IMR-90 (cell line): ENCODE measurements around the gene PCDHGB3. TPM values are rescaled to one million over a fixed set of nuclear protein-coding genes. Genes with fewer than 3 reads are reported as not detected.

Experiments
- ATAC-seq: fragments of 200-7000 bp; cut with Tn5 transposase; 2 replicates; pipeline ENCODE4 v1.9.1; 2020; ENCODE audit warnings: low read depth, mild to moderate bottlenecking, moderate library complexity
- BruUV-seq: library from RNA; stranded (reverse); fragments of 400-500 nt; replicated peaks from 2 replicates; lab custom pipeline; 2021; lab: Mats Ljungman, UMichigan
- CTCF ChIA-PET: fragments of 300-600 bp; formaldehyde crosslinking; extraction: SDS; loops from one replicate; lab custom pipeline; 2021; ENCODE audit warnings: antibody characterized with exemption; lab: Yijun Ruan, JAX
- POLR2A ChIA-PET: fragments of 300-600 bp; sonication (Branson Sonifier 250); formaldehyde crosslinking; loops from one replicate; lab custom pipeline; 2022; ENCODE audit warnings: antibody characterized with exemption; ENCODE audit not compliant: unreplicated experiment; lab: Charles Lee
- DNase-seq: peaks from one replicate; pipeline ENCODE4 v3.0.0; 2013
- H2AFZ ChIP-seq: replicated peaks from 2 replicates; pipeline ENCODE3; 2013; ENCODE audit warnings: low read length, mild to moderate bottlenecking; ENCODE audit not compliant: poor library complexity
- H2AK5ac ChIP-seq: 2 replicates; pipeline ENCODE4 v1.6.1; 2013; ENCODE audit warnings: low read depth, low read length, inconsistent platforms
- H2AK9ac ChIP-seq: replicated peaks from 2 replicates; pipeline ENCODE3; 2013; ENCODE audit warnings: mild to moderate bottlenecking, low read depth, low read length, moderate library complexity; ENCODE audit not compliant: poor library complexity
- H2BK120ac ChIP-seq: 2 replicates; pipeline ENCODE4 v1.6.1; 2013; ENCODE audit warnings: low read depth, low read length, inconsistent platforms
- H2BK15ac ChIP-seq: 3 replicates; pipeline ENCODE4 v1.6.1; 2013; ENCODE audit warnings: low read depth, low read length, inconsistent platforms
- H2BK20ac ChIP-seq: 2 replicates; pipeline ENCODE4 v1.6.1; 2013; ENCODE audit warnings: low read depth, mild to moderate bottlenecking, inconsistent platforms, low read length, moderate library complexity
- H2BK5ac ChIP-seq: 2 replicates; pipeline ENCODE4 v1.6.1; 2013; ENCODE audit warnings: mild to moderate bottlenecking, low read depth, low read length, inconsistent platforms; ENCODE audit not compliant: poor library complexity, severe bottlenecking
- H3K14ac ChIP-seq: replicated peaks from 2 replicates; pipeline ENCODE4 v1.6.1; 2013; ENCODE audit warnings: low read depth, low read length, inconsistent platforms
- H3K18ac ChIP-seq: 2 replicates; pipeline ENCODE4 v1.6.1; 2013; ENCODE audit warnings: low read depth, low read length, control low read depth
- H3K23ac ChIP-seq: 2 replicates; pipeline ENCODE4 v1.6.1; 2013; ENCODE audit warnings: low read depth, low read length, inconsistent platforms
- H3K27ac ChIP-seq: 2 replicates; pipeline ENCODE4 v1.5.1; 2013; ENCODE audit warnings: mild to moderate bottlenecking, control low read depth, low read length; ENCODE audit not compliant: insufficient read depth
- H3K27me3 ChIP-seq: 2 replicates; pipeline ENCODE4 v1.6.1; 2013; ENCODE audit warnings: low read length; ENCODE audit not compliant: control insufficient read depth, insufficient read depth
- H3K36me3 ChIP-seq: 2 replicates; pipeline ENCODE4 v1.6.1; 2013; ENCODE audit warnings: low read length, mixed read lengths; ENCODE audit not compliant: control insufficient read depth, insufficient read depth
- H3K4ac ChIP-seq: 2 replicates; pipeline ENCODE4 v1.6.1; 2013; ENCODE audit warnings: low read depth, low read length, inconsistent platforms
- H3K4me1 ChIP-seq: 2 replicates; pipeline ENCODE4 v1.6.1; 2013; ENCODE audit warnings: low read length, mixed read lengths; ENCODE audit not compliant: control insufficient read depth, insufficient read depth
- H3K4me2 ChIP-seq: 2 replicates; pipeline ENCODE4 v1.6.1; 2013; ENCODE audit warnings: low read depth, mild to moderate bottlenecking, control low read depth, low read length, moderate library complexity
- H3K4me3 ChIP-seq: 2 replicates; pipeline ENCODE4 v1.5.1; 2013; ENCODE audit warnings: low read depth, mild to moderate bottlenecking, control low read depth, low read length, moderate library complexity; ENCODE audit not compliant: insufficient read depth
- H3K56ac ChIP-seq: 2 replicates; pipeline ENCODE4 v1.6.1; 2013; ENCODE audit warnings: low read length, inconsistent platforms; ENCODE audit not compliant: insufficient read depth; ENCODE audit errors: extremely low read depth
- H3K79me1 ChIP-seq, 2 experiments: 2 replicates each; pipeline ENCODE4 v1.6.1; 2013; ENCODE audit warnings: low read length in 2 of 2, inconsistent platforms in 1 of 2, low read depth in 1 of 2
- H3K9ac ChIP-seq: 2 replicates; pipeline ENCODE4 v1.6.1; 2013; ENCODE audit warnings: low read depth, low read length, control low read depth
- H3K9me1 ChIP-seq: 2 replicates; pipeline ENCODE4 v1.6.1; 2013; ENCODE audit warnings: low read length, inconsistent platforms; ENCODE audit not compliant: insufficient read depth
- H3K9me3 ChIP-seq: 2 replicates; pipeline ENCODE4 v1.6.1; 2013; ENCODE audit warnings: low read length; ENCODE audit not compliant: control insufficient read depth, insufficient read depth
- H4K20me1 ChIP-seq: 2 replicates; pipeline ENCODE4 v1.6.1; 2013; ENCODE audit warnings: low read length, inconsistent platforms; ENCODE audit not compliant: insufficient read depth
- H4K5ac ChIP-seq: 2 replicates; pipeline ENCODE4 v1.6.1; 2013; ENCODE audit warnings: mild to moderate bottlenecking, low read depth, low read length, control low read depth
- H4K8ac ChIP-seq, 2 experiments: 2 replicates each; pipeline ENCODE4 v1.6.1; 2013; ENCODE audit warnings: low read depth in 2 of 2, low read length in 2 of 2, control low read depth in 1 of 2, inconsistent platforms in 1 of 2
- H4K91ac ChIP-seq: 2 replicates; pipeline ENCODE4 v1.6.1; 2013; ENCODE audit warnings: low read depth, low read length, inconsistent platforms; ENCODE audit not compliant: insufficient read depth
- BHLHE40 ChIP-seq: fragments of 150-350 bp; IDR thresholded peaks from 2 replicates; pipeline ENCODE4 v1.6.1; 2016; ENCODE audit warnings: mild to moderate bottlenecking, low read depth, low read length
- CEBPB ChIP-seq: IDR thresholded peaks from 2 replicates; pipeline ENCODE4 v1.6.1; 2012; ENCODE audit warnings: low read depth, low read length, improper control_type of control experiment
- CHD1 ChIP-seq: IDR thresholded peaks from 2 replicates; pipeline ENCODE4 v1.6.1; 2012; ENCODE audit warnings: low read depth, low read length, improper control_type of control experiment
- CTCF ChIP-seq: conservative IDR thresholded peaks from 2 replicates; pipeline ENCODE4 v1.5.1; 2012; ENCODE audit warnings: mild to moderate bottlenecking, low read depth, low read length, improper control_type of control experiment
- ELK1 ChIP-seq: fragments of 150-350 bp; IDR thresholded peaks from 2 replicates; pipeline ENCODE4 v1.6.1; 2016; ENCODE audit warnings: low read depth, mild to moderate bottlenecking, low read length, moderate library complexity, borderline replicate concordance
- FOS ChIP-seq: fragments of 150-350 bp; IDR thresholded peaks from 2 replicates; pipeline ENCODE4 v1.6.1; 2016; ENCODE audit warnings: low read depth, low read length
- MAFK ChIP-seq: IDR thresholded peaks from 2 replicates; pipeline ENCODE4 v1.6.1; 2012; ENCODE audit warnings: low read depth, low read length, improper control_type of control experiment
- MAZ ChIP-seq: IDR thresholded peaks from 2 replicates; pipeline ENCODE4 v1.6.1; 2012; ENCODE audit warnings: low read depth, mild to moderate bottlenecking, low read length, improper control_type of control experiment, moderate library complexity, borderline replicate concordance
- MXI1 ChIP-seq: IDR thresholded peaks from 2 replicates; pipeline ENCODE4 v1.6.1; 2012; ENCODE audit warnings: low read depth, mild to moderate bottlenecking, low read length, moderate library complexity, borderline replicate concordance
- NFE2L2 ChIP-seq: fragments of 150-350 bp; IDR thresholded peaks from 2 replicates; pipeline ENCODE4 v1.6.1; 2016; ENCODE audit warnings: low read depth, mild to moderate bottlenecking, low read length
- POLR2A ChIP-seq: IDR thresholded peaks from 2 replicates; pipeline ENCODE4 v1.6.1; 2012; ENCODE audit warnings: mild to moderate bottlenecking, low read depth, low read length
- RAD21 ChIP-seq: IDR thresholded peaks from 2 replicates; pipeline ENCODE4 v1.6.1; 2012; ENCODE audit warnings: low read length, improper control_type of control experiment
- RCOR1 ChIP-seq: IDR thresholded peaks from 2 replicates; pipeline ENCODE4 v1.6.1; 2012; ENCODE audit warnings: mild to moderate bottlenecking, low read length, improper control_type of control experiment; ENCODE audit not compliant: insufficient replicate concordance
- SMC3 ChIP-seq: fragments of 150-350 bp; IDR thresholded peaks from 2 replicates; pipeline ENCODE4 v1.6.1; 2016; ENCODE audit warnings: low read depth, mild to moderate bottlenecking, antibody characterized with exemption, low read length, moderate library complexity
- USF2 ChIP-seq: fragments of 150-350 bp; IDR thresholded peaks from 2 replicates; pipeline ENCODE4 v1.6.1; 2017; ENCODE audit warnings: mild to moderate bottlenecking, antibody characterized with exemption, low read length, low read depth
- WGBS, 2 experiments: methylation state at CpG; one replicate each; pipeline versions ENCODE4 v1.1.5 to v1.1.7; 2013; ENCODE audit warnings: missing lambda C conversion rate in 2 of 2; ENCODE audit not compliant: insufficient read length in 1 of 2; ENCODE audit errors: extremely low coverage in 2 of 2; 5-methylcytosine and 5-hydroxymethylcytosine counted together
- dilution Hi-C: fragments of 300-500 bp; cut with HindIII; formaldehyde crosslinking; loops from one replicate; pipeline ENCODE4 v1.14.3; 2018; ENCODE audit warnings: low sequenced_read_pairs; ENCODE audit not compliant: unreplicated experiment
- in situ Hi-C: fragments of 300-500 bp; cut with MboI; formaldehyde crosslinking; loops from 3 replicates; pipeline ENCODE4 v1.14.3; 2019; ENCODE audit warnings: low sequenced_read_pairs, inconsistent platforms, mixed read lengths
- intact Hi-C: fragments of 100-400 bp; cut with micrococcal nuclease; formaldehyde crosslinking; loops from 2 replicates; pipeline ENCODE4 v1.10.0; 2022
- polyA plus RNA-seq, 3 experiments: library from polyadenylated mRNA; depleted of rRNA; stranded (reverse); fragments of >200 nt; gene quantifications; 2 replicates each; pipeline ENCODE4 v1.2.3, GENCODE V29; 2012; ENCODE audit warnings: low replicate concordance in 1 of 3
- total RNA-seq: library from RNA; depleted of rRNA; stranded (reverse); fragments of >200 nt; gene quantifications from 2 replicates; pipeline ENCODE4 v1.2.3, GENCODE V29; 2012

The PCDHGB3 gene
- total and polyA plus RNA-seq, 2 of the 4 experiments (the other 2 are of a cell fraction): 3.4 to 5.9 TPM

- ATAC-seq (peak; percentile 94), DNase-seq (peak; percentile 71)
- intact Hi-C loops (no loop called here), in situ Hi-C loops (no loop called here), dilution Hi-C loops (no loop called here)
- Histone ChIP-seq H3K9ac (peak within 1 kb of the TSS; percentile 28), H3K27me3 (no peaks in the 10 kb centered on the region), H3K56ac (no peak within 1 kb of the TSS; the same call in 1 of the 2 replicates), H2AK9ac (no peak within 1 kb of the TSS), H2BK5ac (no peak within 1 kb of the TSS), H4K5ac (0 out of 2 replicates have a peak within 1 kb of the TSS, but pooled peaks have one; percentile 4), H3K9me1 (no peaks in the 10 kb centered on the region), H3K36me3 (peaks cover 3% of the 10 kb centered on the region; the same call in 1 of the 2 replicates), H4K20me1 (no peaks in the 10 kb centered on the region), H4K8ac (peak within 1 kb of the TSS; percentile 0 to 20; a peak in 1 of 4 replicates), H2BK15ac (no peak within 1 kb of the TSS), H3K9me3 (peaks cover 33% of the 10 kb centered on the region), H3K79me1 (no peaks in the 10 kb centered on the region), H3K14ac (no peak within 1 kb of the TSS), H2AK5ac (no peak within 1 kb of the TSS), H3K4me2 (peak within 1 kb of the TSS; percentile 45; the same call in 1 of the 2 replicates), H3K27ac (no peak within 1 kb of the TSS), H3K18ac (no peak within 1 kb of the TSS), H3K4me3 (peak within 1 kb of the TSS; percentile 55), H3K4me1 (no peaks in the 10 kb centered on the region), H3K23ac (no peak within 1 kb of the TSS), H2AFZ (peak within 1 kb of the TSS; percentile 77), H2BK120ac (no peak within 1 kb of the TSS), H3K4ac (no peak within 1 kb of the TSS), H2BK20ac (no peak within 1 kb of the TSS), H4K91ac (no peak within 1 kb of the TSS)
- 27 to 100% methylated on average over 3 to 13 of the region's 29 CpGs for WGBS, 2 experiments
- ChIA-PET CTCF (interaction anchor here (0.8 kb wide), 1 partner anchor 207 kb away, joined by 4 read pairs; no protein-coding TSS in a partner anchor), POLR2A (no interaction called here)
- TSS peak; percentile 43 for BruUV-seq
- TF ChIP-seq MAZ: no peak
- peak; percentile 15; the same call in 1 of the 2 replicates for TF ChIP-seq BHLHE40
- no peak for TF ChIP-seq FOS
- peak; percentile 37 for TF ChIP-seq SMC3
- no peak for TF ChIP-seq POLR2A
- no peak for TF ChIP-seq CEBPB
- TF ChIP-seq ELK1: no peak
- no peak for TF ChIP-seq MAFK
- no peak for TF ChIP-seq RCOR1
- peak; percentile 61 for TF ChIP-seq CTCF
- no peak for TF ChIP-seq NFE2L2
- TF ChIP-seq USF2: no peak
- TF ChIP-seq CHD1: no peak
- TF ChIP-seq MXI1: no peak; the same call in 1 of the 2 replicates
- peak; percentile 57 for TF ChIP-seq RAD21
Measured at GRCh38 chr5:141349917-141350619, 20.0 kb upstream of the PCDHGB3 start, which contains the start of gene PCDHGB1. TSS of gene PCDHGB1 (plus strand) at chr5:141350099. CDS start at chr5:141350261, 162 bp downstream.
